AG10803 (cell line): ENCODE results near the gene ERG.
A peak's percentile ranks its signal among the peaks of the same experiment; 100 is the strongest.

ENCODE experiments used
- DNase-seq: peaks from one replicate; pipeline ENCODE4 v3.0.0; 2010; ENCODE audit warnings: low read depth
- H3K4me3 ChIP-seq: 2 replicates; pipeline ENCODE4 v1.5.1; 2011; ENCODE audit warnings: mild to moderate bottlenecking, low read length, control low read depth
- TF ChIP-seq, protein P1 (sequence below): conservative IDR thresholded peaks from 2 replicates; pipeline ENCODE4 v1.5.1; 2011; ENCODE audit warnings: mild to moderate bottlenecking, low read length, control low read depth, inconsistent platforms

The ERG gene, protein sequence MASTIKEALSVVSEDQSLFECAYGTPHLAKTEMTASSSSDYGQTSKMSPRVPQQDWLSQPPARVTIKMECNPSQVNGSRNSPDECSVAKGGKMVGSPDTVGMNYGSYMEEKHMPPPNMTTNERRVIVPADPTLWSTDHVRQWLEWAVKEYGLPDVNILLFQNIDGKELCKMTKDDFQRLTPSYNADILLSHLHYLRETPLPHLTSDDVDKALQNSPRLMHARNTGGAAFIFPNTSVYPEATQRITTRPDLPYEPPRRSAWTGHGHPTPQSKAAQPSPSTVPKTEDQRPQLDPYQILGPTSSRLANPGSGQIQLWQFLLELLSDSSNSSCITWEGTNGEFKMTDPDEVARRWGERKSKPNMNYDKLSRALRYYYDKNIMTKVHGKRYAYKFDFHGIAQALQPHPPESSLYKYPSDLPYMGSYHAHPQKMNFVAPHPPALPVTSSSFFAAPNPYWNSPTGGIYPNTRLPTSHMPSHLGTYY

DNA sequence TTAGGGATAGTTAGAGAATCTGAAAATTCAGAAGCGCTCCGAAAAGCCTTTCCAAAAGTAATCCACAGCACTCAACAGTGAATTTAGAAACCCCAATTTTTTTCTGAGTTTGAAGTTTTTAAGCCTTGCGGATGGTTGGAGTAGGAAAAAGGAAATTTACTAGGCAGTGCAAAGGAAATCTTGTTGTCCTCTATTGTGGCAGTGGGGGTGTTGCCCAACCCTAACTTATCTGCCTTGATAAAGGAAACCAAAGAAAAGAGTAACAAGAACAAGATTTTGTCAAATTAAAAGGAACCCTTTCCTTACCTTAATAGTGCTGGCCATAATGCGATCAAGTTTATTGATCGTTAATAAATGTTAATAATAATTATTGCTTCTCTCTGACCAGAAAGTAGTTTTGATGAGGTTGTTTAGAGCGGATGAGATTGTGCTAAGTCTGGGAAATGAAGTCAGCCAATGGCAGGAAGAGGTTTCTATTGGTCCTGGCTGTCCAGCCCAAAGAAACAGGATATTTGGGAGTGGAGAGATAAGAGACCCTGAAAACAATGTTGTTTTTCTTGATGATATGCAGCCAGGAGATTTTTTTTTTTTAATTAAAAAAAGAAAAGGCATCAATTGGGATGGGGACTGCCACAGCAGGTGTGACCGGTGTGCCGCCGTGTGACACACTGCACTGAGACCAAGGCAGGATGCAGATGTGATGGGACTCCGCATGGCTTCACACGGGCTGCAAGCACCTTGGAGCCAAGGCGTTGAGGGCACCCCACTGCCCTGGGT is at the start of gene ERG:
TSS of gene ERG (minus strand) at position 421 of the 777 bp plus-strand sequence. CDS start at position 324, 97 bp downstream.
- H3K4me3 ChIP-seq = no peak within 1 kb of the TSS
- TF ChIP-seq, protein P1, sequence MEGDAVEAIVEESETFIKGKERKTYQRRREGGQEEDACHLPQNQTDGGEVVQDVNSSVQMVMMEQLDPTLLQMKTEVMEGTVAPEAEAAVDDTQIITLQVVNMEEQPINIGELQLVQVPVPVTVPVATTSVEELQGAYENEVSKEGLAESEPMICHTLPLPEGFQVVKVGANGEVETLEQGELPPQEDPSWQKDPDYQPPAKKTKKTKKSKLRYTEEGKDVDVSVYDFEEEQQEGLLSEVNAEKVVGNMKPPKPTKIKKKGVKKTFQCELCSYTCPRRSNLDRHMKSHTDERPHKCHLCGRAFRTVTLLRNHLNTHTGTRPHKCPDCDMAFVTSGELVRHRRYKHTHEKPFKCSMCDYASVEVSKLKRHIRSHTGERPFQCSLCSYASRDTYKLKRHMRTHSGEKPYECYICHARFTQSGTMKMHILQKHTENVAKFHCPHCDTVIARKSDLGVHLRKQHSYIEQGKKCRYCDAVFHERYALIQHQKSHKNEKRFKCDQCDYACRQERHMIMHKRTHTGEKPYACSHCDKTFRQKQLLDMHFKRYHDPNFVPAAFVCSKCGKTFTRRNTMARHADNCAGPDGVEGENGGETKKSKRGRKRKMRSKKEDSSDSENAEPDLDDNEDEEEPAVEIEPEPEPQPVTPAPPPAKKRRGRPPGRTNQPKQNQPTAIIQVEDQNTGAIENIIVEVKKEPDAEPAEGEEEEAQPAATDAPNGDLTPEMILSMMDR = no peak

DNA sequence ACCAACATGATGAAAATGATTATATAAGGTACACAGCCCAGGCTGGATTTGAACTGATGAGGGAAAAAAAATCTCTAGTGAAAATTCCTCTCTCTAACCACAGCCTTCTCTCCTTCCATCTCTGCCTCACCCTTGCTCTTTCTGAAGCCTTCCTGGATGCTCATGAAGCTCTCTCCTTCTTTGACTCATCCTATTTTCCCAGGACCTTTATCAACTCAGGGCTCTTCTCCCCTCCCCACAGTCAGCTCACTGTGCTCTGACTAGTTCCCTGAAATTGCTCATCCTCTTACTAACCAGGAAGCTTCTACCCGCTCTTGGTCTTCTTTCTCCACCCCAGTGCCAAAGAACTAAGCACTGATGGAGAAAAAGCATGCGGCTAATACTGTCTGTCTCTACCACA is 46.4 kb upstream of the ERG start:
- peak; percentile 40 for DNase-seq
- TF ChIP-seq, protein P1 = no peak
- no peak overlapping the region for H3K4me3 ChIP-seq

More for the DNA sequence above, at the start of gene ERG:
- DNase-seq = no peak

DNA sequence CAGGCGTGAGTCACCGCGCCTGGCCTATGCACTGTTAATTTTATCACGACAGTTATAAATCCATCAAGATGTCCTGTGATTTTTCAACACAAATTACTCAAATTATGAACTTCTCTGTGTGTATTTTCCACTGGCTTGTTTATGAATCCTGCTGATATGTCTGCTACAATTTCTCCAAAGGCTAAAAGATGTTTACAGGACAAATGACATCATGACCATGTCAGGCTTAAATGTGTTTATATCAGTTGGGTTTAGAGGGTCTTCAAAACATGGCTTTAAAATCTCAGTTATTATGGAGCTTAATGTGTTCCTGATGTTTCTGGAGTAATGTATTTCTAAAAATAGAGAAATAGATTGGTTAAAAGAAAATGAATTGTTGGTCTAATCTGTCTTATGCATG is 44.0 kb upstream of the ERG start:
- TF ChIP-seq, protein P1 = no peak
- DNase-seq = no peak
- no peak overlapping the region for H3K4me3 ChIP-seq

DNA sequence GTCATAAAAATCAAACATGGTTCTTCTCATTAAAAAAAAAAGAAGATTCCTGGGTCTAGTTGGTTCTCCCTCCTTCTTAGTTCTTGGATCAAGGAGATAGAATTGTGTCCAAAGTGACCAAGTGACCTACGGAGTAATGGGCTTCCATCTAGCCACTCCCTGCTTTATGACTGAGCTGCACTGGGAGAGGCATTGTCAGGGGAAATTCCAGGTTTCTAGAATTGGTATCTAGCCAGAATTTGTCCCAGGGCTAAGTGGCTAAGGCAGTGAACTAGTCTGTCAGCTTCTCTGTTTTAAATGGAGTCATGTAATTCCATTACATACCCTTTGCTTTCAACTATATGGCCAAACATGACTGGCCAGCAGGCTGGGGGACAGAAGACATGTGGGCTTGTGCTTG is 40.1 kb upstream of the ERG start:
- TF ChIP-seq, protein P1 = no peak
- H3K4me3 ChIP-seq = no peak overlapping the region
- DNase-seq = no peak

DNA sequence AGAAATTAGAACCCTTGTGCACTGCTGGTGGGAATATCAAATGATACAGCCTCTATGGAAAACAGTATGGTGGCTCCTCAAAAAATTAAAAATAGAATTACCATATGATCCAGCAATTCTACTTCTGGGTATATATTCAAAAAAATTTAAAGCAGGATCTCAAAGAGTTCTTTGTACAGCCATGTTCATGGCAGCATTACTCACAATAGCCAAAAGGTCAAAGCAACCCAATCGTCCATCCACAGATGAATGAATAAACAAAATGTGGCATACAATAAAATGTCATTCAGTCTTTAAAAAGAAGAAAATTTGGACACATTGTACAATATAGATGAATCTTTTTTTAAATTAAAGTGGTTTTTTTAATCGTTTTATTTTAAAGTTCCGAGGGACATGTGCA is 36.3 kb upstream of the ERG start:
- no peak for DNase-seq
- TF ChIP-seq, protein P1 = no peak
- H3K4me3 ChIP-seq = no peak overlapping the region

DNA sequence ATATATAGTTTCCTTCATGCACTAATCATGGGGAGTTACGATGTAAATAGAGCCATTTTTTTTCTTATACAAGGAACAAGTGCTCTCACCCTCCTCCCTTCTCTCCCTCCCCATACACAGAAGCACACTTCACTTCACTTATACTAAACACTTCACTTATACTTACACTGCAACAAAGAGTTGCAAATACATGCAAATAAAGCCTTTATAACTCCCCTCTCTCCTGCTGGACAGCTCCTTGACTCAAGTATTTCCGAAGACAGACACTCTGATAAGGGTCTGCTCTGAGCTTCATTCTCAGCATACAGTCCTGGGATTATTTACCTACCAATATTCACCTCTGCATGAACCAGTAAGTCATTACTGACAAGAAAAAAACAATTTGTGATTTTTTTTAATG is 35.6 kb upstream of the ERG start:
- H3K4me3 ChIP-seq = no peak overlapping the region
- TF ChIP-seq, protein P1 = no peak
- no peak for DNase-seq
